Retinal pigment epithelial cell (primary cell): ENCODE results near the gene SPIRE2.
A peak's percentile ranks its signal among the peaks of the same experiment; 100 is the strongest.
"Not testable (repeated sequence)": the region's sequence is repeated elsewhere in the genome, so short reads cannot be mapped to it uniquely, and the experiment has no call there.

Source experiments
- DNase-seq: peaks from one replicate; pipeline ENCODE4 v3.0.0-alpha.2; 2010; ENCODE audit warnings: low read depth
- H3K4me3 ChIP-seq: 2 replicates; pipeline ENCODE4 v1.5.1; 2011; ENCODE audit warnings: mild to moderate bottlenecking, low read length, control low read depth, moderate library complexity
- CTCF ChIP-seq: conservative IDR thresholded peaks from 2 replicates; pipeline ENCODE4 v1.5.1; 2011; ENCODE audit warnings: low read depth, low read length, control low read depth, inconsistent platforms

SPIRE2 gene

GRCh38 chr16:89828199-89828869 is at the start of gene SPIRE2:
Gene SPIRE2 (plus strand): TSS chr16:89828475. CDS start chr16:89828551, 76 bp downstream.
- no peak for TF ChIP-seq CTCF
- H3K4me3 ChIP-seq, result peak within 1 kb of the TSS; percentile 56
- DNase-seq, result no peak

GRCh38 chr16:89779231-89779908 is 48.9 kb upstream of the SPIRE2 start:
- DNase-seq, result no peak
- TF ChIP-seq CTCF, result no peak
- no peak overlapping the region for H3K4me3 ChIP-seq

GRCh38 chr16:89779909-89780305 is 48.4 kb upstream of the SPIRE2 start:
- no peak for TF ChIP-seq CTCF
- DNase-seq, result no peak
- no peak overlapping the region for H3K4me3 ChIP-seq

GRCh38 chr16:89782489-89782888 is 45.8 kb upstream of the SPIRE2 start:
- no peak overlapping the region for H3K4me3 ChIP-seq
- TF ChIP-seq CTCF, result no peak
- DNase-seq, result no peak

GRCh38 chr16:89783952-89784351 is 44.3 kb upstream of the SPIRE2 start:
- DNase-seq, result not testable (repeated sequence)

GRCh38 chr16:89784406-89784805 is 43.9 kb upstream of the SPIRE2 start:
- TF ChIP-seq CTCF, result no peak
- H3K4me3 ChIP-seq, result no peak overlapping the region
- no peak for DNase-seq

More at GRCh38 chr16:89783952-89784351, 44.3 kb upstream of the SPIRE2 start:
- not testable (repeated sequence) for H3K4me3 ChIP-seq

GRCh38 chr16:89785523-89786155 is 42.6 kb upstream of the SPIRE2 start:
- H3K4me3 ChIP-seq, result no peak overlapping the region
- DNase-seq, result no peak
- TF ChIP-seq CTCF, result no peak
